T-helper 1 cell treated with Interleukin-12 subunit alpha and Interleukin-12 subunit beta and Interleukin-4 antibody, amounts not matched to agents 30 ng/mL and 1 ng/mL, for 36 hours (primary cell): ENCODE data around the gene GAPVD1. TPM values are rescaled to one million over a fixed set of nuclear protein-coding genes. Genes with fewer than 3 reads are reported as not detected.
"Not testable (repeated sequence)": the region's sequence is repeated elsewhere in the genome, so short reads cannot be mapped to it uniquely, and the experiment has no call there.

Experiments used
- intact Hi-C: fragments of 100-400 bp; cut with micrococcal nuclease; formaldehyde crosslinking; loops from one replicate; pipeline ENCODE4 v1.15.1; 2024
- total RNA-seq: library from RNA; stranded (reverse); gene quantifications from 2 replicates; pipeline ENCODE4 v1.2.3, GENCODE V29; 2022

Gene GAPVD1
- total RNA-seq, 1 donor from 2014 or later: 60.0 TPM

- intact Hi-C loops: no loop called here
Observed at GRCh38 chr9:125254231-125254630, 7.4 kb upstream of the GAPVD1 start.

- intact Hi-C loops: no loop called here
Observed at GRCh38 chr9:125255781-125256391, 5.7 kb upstream of the GAPVD1 start.

GRCh38 chr9:125258160-125258785 lies 3.4 kb upstream of the GAPVD1 start:
- intact Hi-C loops: no loop called here

GRCh38 chr9:125258832-125259534 lies 2.6 kb upstream of the GAPVD1 start:
- intact Hi-C loops: no loop called here

- intact Hi-C loops: loop anchor here (5.0 kb wide), 2 partner anchors 388 to 1462 kb away; no protein-coding TSS in a partner anchor
Observed at GRCh38 chr9:125260561-125260960, 1.1 kb upstream of the GAPVD1 start.

- intact Hi-C loops: loop anchor here (5.0 kb wide), 2 partner anchors 390 to 1460 kb away; no protein-coding TSS in a partner anchor
Observed at GRCh38 chr9:125262294-125262991, 817 bp downstream of the GAPVD1 start.

- intact Hi-C loops: loop anchor here (5.0 kb wide), 2 partner anchors 392 to 1458 kb away; no protein-coding TSS in a partner anchor
Observed at GRCh38 chr9:125264068-125264467, 2.4 kb downstream of the GAPVD1 start.

GRCh38 chr9:125268394-125269013 lies 6.9 kb downstream of the GAPVD1 start:
- intact Hi-C loops: no loop called here

- intact Hi-C loops: no loop called here
Observed at GRCh38 chr9:125269014-125269397, 7.4 kb downstream of the GAPVD1 start.

GRCh38 chr9:125271081-125271480 lies 9.5 kb downstream of the GAPVD1 start:
- intact Hi-C loops: no loop called here

GRCh38 chr9:125272697-125273096 lies 11.1 kb downstream of the GAPVD1 start:
- intact Hi-C loops: no loop called here

GRCh38 chr9:125276771-125277170 lies 15.1 kb downstream of the GAPVD1 start:
- intact Hi-C loops: no loop called here

GRCh38 chr9:125277411-125277810 lies 15.8 kb downstream of the GAPVD1 start:
- intact Hi-C loops: no loop called here

- intact Hi-C loops: no loop called here
Observed at GRCh38 chr9:125280945-125281344, 19.3 kb downstream of the GAPVD1 start.

- intact Hi-C loops: no loop called here
Observed at GRCh38 chr9:125284855-125285254, 23.2 kb downstream of the GAPVD1 start.

- intact Hi-C loops: not testable (repeated sequence)
Observed at GRCh38 chr9:125286935-125287433, 25.4 kb downstream of the GAPVD1 start.

GRCh38 chr9:125293134-125293533 lies 31.5 kb downstream of the GAPVD1 start:
- intact Hi-C loops: no loop called here

GRCh38 chr9:125295657-125296056 lies 34.0 kb downstream of the GAPVD1 start:
- intact Hi-C loops: no loop called here

GRCh38 chr9:125296843-125297372 lies 35.3 kb downstream of the GAPVD1 start:
- intact Hi-C loops: no loop called here

GRCh38 chr9:125297917-125298316 lies 36.3 kb downstream of the GAPVD1 start:
- intact Hi-C loops: no loop called here

- intact Hi-C loops: no loop called here
Observed at GRCh38 chr9:125302241-125302640, 40.6 kb downstream of the GAPVD1 start.
